ENCODE results near the gene TNF. TPM values are rescaled to one million over a fixed set of nuclear protein-coding genes. Genes with fewer than 3 reads are reported as not detected.
A peak's percentile ranks its signal among the peaks of the same experiment; 100 is the strongest.

The TNF gene
- total RNA-seq, result 0.47 TPM
- long read RNA-seq, result 0 reads

- Histone ChIP-seq H3K27ac (replicated peaks) (peak within 1 kb of the TSS; percentile 62), H3K27me3 (ENCODE audit: low read depth) (no peaks in the 10 kb centered on the region), H3K4me3 (peak within 1 kb of the TSS; percentile 60), H3K9me3 (replicated peaks) (no peaks in the 10 kb centered on the region), H3K36me3 (no peaks in the 10 kb centered on the region), H3K4me1 (peaks cover 13% of the 10 kb centered on the region)
- peak; percentile 37 for DNase-seq
- intact Hi-C loops (cut with micrococcal nuclease), result no loop called here
- TF ChIP-seq CTCF (IDR thresholded peaks at IDR 0.05; ENCODE audit: borderline replicate concordance), result no peak
Measured at GRCh38 chr6:31575335-31575901, at the start of gene TNF. Gene TNF (plus strand): TSS chr6:31575565. CDS start chr6:31575742, 177 bp downstream.

- no peaks in the 10 kb centered on the region for H3K9me3 ChIP-seq (replicated peaks)
Measured at GRCh38 chr6:31525932-31526591, 49.3 kb upstream of the TNF start.

GRCh38 chr6:31528307-31528777 is 47.0 kb upstream of the TNF start:
- Histone ChIP-seq H3K36me3 (peaks cover 40% of the 10 kb centered on the region), H3K27ac (replicated peaks) (no peak overlapping the region), H3K4me1 (peaks cover 25% of the 10 kb centered on the region), H3K27me3 (ENCODE audit: low read depth) (no peaks in the 10 kb centered on the region), H3K9me3 (replicated peaks) (no peaks in the 10 kb centered on the region), H3K4me3 (no peak overlapping the region)
- intact Hi-C loops (cut with micrococcal nuclease), result no loop called here
- no peak for DNase-seq
- no peak for TF ChIP-seq CTCF (IDR thresholded peaks at IDR 0.05; ENCODE audit: borderline replicate concordance)

More at GRCh38 chr6:31525932-31526591, 49.3 kb upstream of the TNF start:
- DNase-seq, result no peak
- TF ChIP-seq CTCF (IDR thresholded peaks at IDR 0.05; ENCODE audit: borderline replicate concordance), result no peak
- intact Hi-C loops (cut with micrococcal nuclease), result no loop called here
- H3K4me1 ChIP-seq, result peaks cover 9% of the 10 kb centered on the region
- no peak overlapping the region for H3K4me3 ChIP-seq
- no peaks in the 10 kb centered on the region for H3K27me3 ChIP-seq (ENCODE audit: low read depth)
- H3K27ac ChIP-seq (replicated peaks), result no peak overlapping the region
- H3K36me3 ChIP-seq, result peaks cover 17% of the 10 kb centered on the region

- no peak for TF ChIP-seq CTCF (IDR thresholded peaks at IDR 0.05; ENCODE audit: borderline replicate concordance)
- Histone ChIP-seq H3K4me1 (peaks cover 29% of the 10 kb centered on the region), H3K27me3 (ENCODE audit: low read depth) (no peaks in the 10 kb centered on the region), H3K36me3 (peaks cover 45% of the 10 kb centered on the region), H3K4me3 (no peak within 1 kb of the TSS), H3K9me3 (replicated peaks) (no peaks in the 10 kb centered on the region), H3K27ac (replicated peaks) (no peak within 1 kb of the TSS)
- no peak for DNase-seq
- intact Hi-C loops (cut with micrococcal nuclease), result no loop called here
Measured at GRCh38 chr6:31528821-31529328, 46.5 kb upstream of the TNF start, which contains the start of gene MCCD1. Gene MCCD1 (plus strand): TSS chr6:31528962. CDS start chr6:31529015, 53 bp downstream.

- H3K4me1 ChIP-seq, result peaks cover 29% of the 10 kb centered on the region
- no peak overlapping the region for H3K4me3 ChIP-seq
- intact Hi-C loops (cut with micrococcal nuclease), result no loop called here
- DNase-seq, result no peak
- H3K9me3 ChIP-seq (replicated peaks), result no peaks in the 10 kb centered on the region
- peaks cover 52% of the 10 kb centered on the region for H3K36me3 ChIP-seq
- no peaks in the 10 kb centered on the region for H3K27me3 ChIP-seq (ENCODE audit: low read depth)
- TF ChIP-seq CTCF (IDR thresholded peaks at IDR 0.05; ENCODE audit: borderline replicate concordance), result no peak
- no peak overlapping the region for H3K27ac ChIP-seq (replicated peaks)
Measured at GRCh38 chr6:31529329-31530150, 45.8 kb upstream of the TNF start.

Data from left ventricle myocardium inferior (tissue), 1 donor.